GM12874 (cell line): ENCODE results near the gene CPSF4.

Experiments used
- TF ChIP-seq, protein P1 (sequence below): IDR thresholded peaks from 2 replicates; pipeline ENCODE4 v1.5.1; 2011; ENCODE audit warnings: low read depth, mild to moderate bottlenecking, control low read depth, low read length, moderate library complexity; ENCODE audit not compliant: insufficient read depth

CPSF4 gene

DNA sequence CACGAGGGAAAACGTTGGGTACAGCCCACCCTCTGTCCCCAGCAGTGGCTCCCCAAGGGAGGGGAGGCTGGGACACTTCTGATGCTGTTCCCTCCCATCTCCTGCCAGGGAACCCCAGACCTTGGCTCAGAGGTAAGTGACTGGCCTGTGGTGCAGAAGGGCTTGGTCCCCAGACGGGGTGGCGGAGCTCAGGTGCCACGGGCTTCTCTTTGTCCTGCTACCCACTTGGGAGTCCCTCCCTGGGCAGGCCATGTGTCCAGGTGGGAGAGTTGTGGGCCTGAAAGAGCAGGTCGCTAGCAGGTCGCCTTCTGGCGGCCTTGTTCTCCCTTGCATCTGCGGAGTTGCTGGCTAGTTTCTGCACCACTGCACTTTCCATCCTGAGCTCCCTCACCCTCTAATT is 17.1 kb downstream of the CPSF4 start:
- TF ChIP-seq, protein P1, sequence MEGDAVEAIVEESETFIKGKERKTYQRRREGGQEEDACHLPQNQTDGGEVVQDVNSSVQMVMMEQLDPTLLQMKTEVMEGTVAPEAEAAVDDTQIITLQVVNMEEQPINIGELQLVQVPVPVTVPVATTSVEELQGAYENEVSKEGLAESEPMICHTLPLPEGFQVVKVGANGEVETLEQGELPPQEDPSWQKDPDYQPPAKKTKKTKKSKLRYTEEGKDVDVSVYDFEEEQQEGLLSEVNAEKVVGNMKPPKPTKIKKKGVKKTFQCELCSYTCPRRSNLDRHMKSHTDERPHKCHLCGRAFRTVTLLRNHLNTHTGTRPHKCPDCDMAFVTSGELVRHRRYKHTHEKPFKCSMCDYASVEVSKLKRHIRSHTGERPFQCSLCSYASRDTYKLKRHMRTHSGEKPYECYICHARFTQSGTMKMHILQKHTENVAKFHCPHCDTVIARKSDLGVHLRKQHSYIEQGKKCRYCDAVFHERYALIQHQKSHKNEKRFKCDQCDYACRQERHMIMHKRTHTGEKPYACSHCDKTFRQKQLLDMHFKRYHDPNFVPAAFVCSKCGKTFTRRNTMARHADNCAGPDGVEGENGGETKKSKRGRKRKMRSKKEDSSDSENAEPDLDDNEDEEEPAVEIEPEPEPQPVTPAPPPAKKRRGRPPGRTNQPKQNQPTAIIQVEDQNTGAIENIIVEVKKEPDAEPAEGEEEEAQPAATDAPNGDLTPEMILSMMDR: no peak

DNA sequence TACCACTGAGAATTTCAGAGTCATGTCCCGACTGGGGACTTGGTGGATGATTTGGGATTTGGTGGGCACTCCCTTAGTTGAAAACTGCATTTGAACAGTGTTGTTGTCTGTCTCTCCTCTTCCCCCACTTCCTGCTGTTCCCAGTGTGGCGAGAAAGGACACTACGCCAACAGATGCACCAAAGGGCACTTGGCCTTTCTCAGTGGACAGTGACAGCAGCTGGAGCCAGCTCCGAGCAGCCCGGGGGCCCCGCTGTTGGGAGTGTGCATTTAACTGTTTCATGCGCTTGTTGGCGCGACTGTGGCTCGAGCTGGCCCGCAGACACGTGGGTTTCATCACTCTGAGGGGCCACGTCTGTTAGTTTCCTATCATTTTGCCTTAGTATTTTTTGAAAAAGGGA is 17.5 kb downstream of the CPSF4 start:
- TF ChIP-seq, protein P1: no peak

DNA sequence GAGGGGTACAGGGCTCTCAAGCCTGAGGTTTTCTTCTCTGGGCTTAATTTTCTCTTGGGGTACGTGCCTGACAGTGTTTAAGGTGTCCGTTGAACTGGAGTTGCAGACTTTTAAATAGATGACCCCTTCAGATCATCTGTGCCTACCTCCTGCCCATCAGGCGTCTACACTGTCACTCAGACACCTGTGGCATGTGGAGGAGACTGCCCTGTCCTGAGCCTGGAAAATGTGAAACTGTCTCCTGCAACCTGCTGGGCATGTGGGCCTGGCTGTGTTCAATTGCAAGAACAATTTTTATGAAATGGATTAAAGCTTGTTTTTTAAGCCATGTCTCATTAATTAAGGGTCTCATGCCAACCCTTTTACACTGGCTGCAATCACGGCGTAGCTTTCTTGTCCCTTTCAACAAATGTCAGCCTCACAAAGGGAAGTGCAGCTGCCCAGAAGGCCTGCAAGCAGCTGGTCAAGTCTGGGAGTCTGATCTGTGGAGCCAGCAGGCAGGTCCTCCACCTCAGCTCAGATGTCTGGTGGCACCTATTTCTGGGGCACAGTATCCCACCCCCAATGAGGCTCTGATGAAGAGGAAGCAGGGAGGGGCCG is 18.4 kb downstream of the CPSF4 start:
- TF ChIP-seq, protein P1: no peak

DNA sequence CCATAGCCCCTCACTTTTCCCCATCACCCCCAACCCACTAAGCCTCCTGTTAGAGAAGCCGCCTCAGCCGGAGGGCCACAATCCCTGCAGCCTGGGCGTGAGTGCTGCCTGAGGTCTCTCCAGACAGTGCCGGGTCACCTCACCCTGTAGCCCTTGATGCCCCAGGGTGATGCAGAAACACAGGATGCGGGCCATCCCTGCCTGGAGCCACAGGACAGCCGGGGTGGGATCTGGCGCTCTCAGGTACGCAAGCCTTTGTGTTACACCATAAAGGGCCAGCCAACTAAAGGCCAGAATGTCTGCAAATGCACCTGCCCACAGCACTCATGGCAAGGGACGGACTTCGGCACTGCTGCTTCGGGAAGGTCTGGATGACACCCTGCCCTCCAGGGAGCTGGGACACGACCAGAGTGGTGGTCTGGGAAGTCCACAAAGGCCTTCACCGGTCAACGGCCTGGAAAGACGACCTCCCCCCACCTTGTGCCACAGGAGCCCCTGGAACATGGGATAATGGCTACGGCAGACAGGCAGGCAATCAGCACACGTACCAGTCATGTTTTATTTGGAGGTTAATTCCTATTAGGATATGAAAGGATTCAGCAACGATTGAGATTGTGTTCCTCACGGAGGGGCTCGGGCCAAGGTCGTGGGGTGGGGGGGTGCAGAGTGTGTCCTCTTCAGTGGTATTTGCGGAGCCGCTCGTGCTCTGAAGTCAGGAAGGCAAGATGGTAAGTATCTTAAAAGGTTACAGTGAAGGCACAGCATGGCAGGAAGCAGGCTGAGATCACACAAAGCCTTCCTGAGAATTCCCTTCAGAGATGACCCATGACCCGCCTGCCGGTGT is 19.1 kb downstream of the CPSF4 start:
- TF ChIP-seq, protein P1: no peak

DNA sequence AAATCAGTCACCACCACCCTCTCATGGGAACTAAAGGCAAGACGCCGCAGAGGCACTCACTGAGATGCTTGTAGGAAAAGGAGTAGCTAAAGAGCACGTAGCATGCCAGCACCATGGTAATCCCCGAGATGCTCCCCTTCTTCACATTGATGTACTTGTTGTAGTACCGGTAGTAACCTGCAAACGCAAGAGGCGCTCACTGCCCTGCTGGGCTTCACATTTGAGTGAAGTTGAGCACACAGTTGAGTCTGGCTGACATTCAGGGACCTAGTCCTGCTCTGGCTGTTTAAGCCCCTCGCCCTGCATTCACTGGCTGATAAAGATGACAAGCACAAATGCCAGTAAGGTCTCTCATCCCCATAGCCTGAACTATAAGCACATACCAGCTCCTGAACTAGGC is 20.3 kb downstream of the CPSF4 start:
- TF ChIP-seq, protein P1: peak; percentile 57

DNA sequence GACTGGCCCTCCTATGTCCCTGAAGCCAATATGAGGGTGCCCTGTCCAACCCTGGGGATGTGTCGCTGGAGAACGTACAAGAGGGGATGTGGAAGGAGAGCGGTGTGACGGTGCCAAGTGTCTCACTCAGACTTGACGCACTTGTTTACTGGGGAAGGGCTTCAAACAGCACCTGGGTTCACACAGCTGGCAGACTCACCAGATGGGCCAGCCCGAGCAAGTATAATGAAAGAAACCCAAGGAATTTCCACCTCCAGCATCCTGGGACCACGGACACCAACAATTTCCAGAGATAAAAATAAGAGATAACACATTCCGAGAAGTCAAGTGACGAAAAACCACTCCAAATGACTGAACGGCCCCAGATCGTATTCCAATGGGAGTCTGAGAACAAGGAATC is 21.9 kb downstream of the CPSF4 start:
- TF ChIP-seq, protein P1: no peak

DNA sequence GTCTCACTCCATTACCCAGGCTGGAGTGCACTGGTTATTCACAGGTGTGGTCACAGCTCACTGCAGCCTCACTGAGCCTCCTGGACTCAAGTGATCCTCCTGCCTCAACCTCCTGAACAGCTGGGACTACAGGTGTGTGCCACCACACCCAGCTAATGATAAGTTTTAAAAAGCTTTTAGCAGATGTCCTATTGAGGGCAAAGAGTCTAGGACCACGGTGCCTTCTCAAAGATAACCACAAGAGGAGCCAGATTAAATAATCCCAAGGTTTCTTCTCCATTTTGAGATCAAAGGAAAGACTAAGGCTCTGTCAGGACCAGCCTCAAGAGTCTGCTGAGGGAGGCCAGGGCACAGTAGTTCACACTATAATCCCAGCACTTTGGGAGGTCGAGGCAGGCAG is 22.5 kb downstream of the CPSF4 start:
- TF ChIP-seq, protein P1: no peak
